CD8-positive, alpha-beta memory T cell (primary cell): Measurements from ENCODE around the gene GPSM1. TPM values are rescaled to one million over a fixed set of nuclear protein-coding genes. Genes with fewer than 3 reads are reported as not detected.

Source experiments
- CTCF ChIA-PET: fragments of 350-600 bp; sonication (Branson Sonifier 250); formaldehyde crosslinking; loops from one replicate; lab custom pipeline; 2021; ENCODE audit warnings: antibody characterized with exemption; lab: Charles Lee
- POLR2A ChIA-PET: fragments of 350-600 bp; sonication (Branson Sonifier 250); formaldehyde crosslinking; loops from one replicate; lab custom pipeline; 2021; ENCODE audit warnings: antibody characterized with exemption; lab: Charles Lee
- DNase-seq, 5 donors: peaks; one replicate each; pipeline versions ENCODE4 v3.0.0 to v3.0.0-alpha.2; 2020 to 2022; ENCODE audit warnings: mixed read lengths in 1 of 5
- H3K27ac ChIP-seq: one replicate; pipeline ENCODE4 v1.7.0; 2013; ENCODE audit warnings: low read depth, mild to moderate bottlenecking, low read length, moderate library complexity
- H3K27me3 ChIP-seq: 2 replicates; pipeline ENCODE4 v1.7.0; 2013; ENCODE audit warnings: low read length, mild to moderate bottlenecking; ENCODE audit not compliant: insufficient read depth, poor library complexity, severe bottlenecking
- H3K36me3 ChIP-seq: 2 replicates; pipeline ENCODE4 v1.7.0; 2013; ENCODE audit warnings: mild to moderate bottlenecking, low read length, moderate library complexity; ENCODE audit not compliant: insufficient read depth
- H3K4me1 ChIP-seq: 2 replicates; pipeline ENCODE4 v1.7.0; 2013; ENCODE audit warnings: mild to moderate bottlenecking, low read length, moderate library complexity; ENCODE audit not compliant: insufficient read depth
- H3K4me3 ChIP-seq: 2 replicates; pipeline ENCODE4 v1.7.0; 2013; ENCODE audit warnings: mild to moderate bottlenecking, low read length
- H3K9me3 ChIP-seq: 2 replicates; pipeline ENCODE4 v1.7.0; 2013; ENCODE audit warnings: mild to moderate bottlenecking, low read length
- H3K27ac Mint-ChIP-seq, 8 donors: one replicate each; pipeline ENCODE4 v1.8.0; 2020 to 2021; ENCODE audit warnings: mixed read lengths in 8 of 8, mild to moderate bottlenecking in 6 of 8, inconsistent platforms in 3 of 8, moderate library complexity in 3 of 8
- H3K27me3 Mint-ChIP-seq, 2 donors: one replicate each; pipeline ENCODE4 v1.8.0; 2020 to 2021; ENCODE audit warnings: mixed read lengths in 2 of 2, mild to moderate bottlenecking in 1 of 2, moderate library complexity in 1 of 2
- H3K36me3 Mint-ChIP-seq, 3 donors: one replicate each; pipeline ENCODE4 v1.8.0; 2020 to 2021; ENCODE audit warnings: mixed read lengths in 3 of 3, inconsistent platforms in 1 of 3, mild to moderate bottlenecking in 1 of 3
- H3K4me1 Mint-ChIP-seq, 3 donors: one replicate each; pipeline ENCODE4 v1.8.0; 2020 to 2021; ENCODE audit warnings: mixed read lengths in 3 of 3, inconsistent platforms in 1 of 3, mild to moderate bottlenecking in 1 of 3
- H3K4me3 Mint-ChIP-seq, 7 donors: one replicate each; pipeline ENCODE4 v1.8.0; 2020 to 2021; ENCODE audit warnings: mixed read lengths in 7 of 7, mild to moderate bottlenecking in 6 of 7, moderate library complexity in 4 of 7, inconsistent platforms in 2 of 7
- H3K9me3 Mint-ChIP-seq, 5 donors: one replicate each; pipeline ENCODE4 v1.8.0; 2020 to 2022; ENCODE audit warnings: mixed read lengths in 5 of 5, mild to moderate bottlenecking in 3 of 5, moderate library complexity in 2 of 5, inconsistent platforms in 1 of 5
- polyA plus RNA-seq: library from polyadenylated mRNA; unstranded; fragments of 300-500 nt; fragmentation: Illumina TruSeq; gene quantifications from one replicate; pipeline ENCODE4 v1.2.3, GENCODE V29; 2021
- total RNA-seq, 2 experiments: library from RNA; stranded (reverse); gene quantifications; one replicate each; pipeline ENCODE4 v1.2.3, GENCODE V29; 2021

Gene GPSM1
- total and polyA plus RNA-seq, 3 experiments from 2014 or later = 1.7 to 7.5 (median 6.8) TPM

GRCh38 chr9:136310273-136311030 is 16.9 kb upstream of the GPSM1 start:
- no peak overlapping the region for H3K27ac ChIP-seq
- Mint-ChIP-seq H3K4me1 (peaks cover 5 to 11% (median 8%) of the 10 kb centered on the region in 3 donors), H3K9me3 (peaks cover 0 to 6% (median 4%) of the 10 kb centered on the region in 5 donors), H3K27me3 (peaks cover 0 to 6% of the 10 kb centered on the region in 2 donors), H3K27ac (no peak overlapping the region), H3K36me3 (peaks cover 0 to 3% (median 0%) of the 10 kb centered on the region in 3 donors), H3K4me3 (no peak overlapping the region)
- no peaks in the 10 kb centered on the region for H3K36me3 ChIP-seq
- no peak overlapping the region for H3K4me3 ChIP-seq
- ChIA-PET CTCF (no interaction called here), POLR2A (no interaction called here)
- DNase-seq = no peak
- no peaks in the 10 kb centered on the region for H3K4me1 ChIP-seq
- H3K27me3 ChIP-seq = no peaks in the 10 kb centered on the region
- H3K9me3 ChIP-seq = peaks cover 9% of the 10 kb centered on the region

- Mint-ChIP-seq H3K4me1 (peaks cover 8 to 16% (median 15%) of the 10 kb centered on the region in 3 donors), H3K4me3 (no peak overlapping the region), H3K36me3 (peaks cover 0 to 7% (median 0%) of the 10 kb centered on the region in 3 donors), H3K27ac (no peak overlapping the region), H3K27me3 (peaks cover 0 to 9% of the 10 kb centered on the region in 2 donors), H3K9me3 (peaks cover 0 to 14% (median 11%) of the 10 kb centered on the region in 5 donors)
- H3K36me3 ChIP-seq = no peaks in the 10 kb centered on the region
- no peak overlapping the region for H3K27ac ChIP-seq
- peaks cover 13% of the 10 kb centered on the region for H3K9me3 ChIP-seq
- ChIA-PET POLR2A (no interaction called here), CTCF (no interaction called here)
- no peak overlapping the region for H3K4me3 ChIP-seq
- no peaks in the 10 kb centered on the region for H3K4me1 ChIP-seq
- DNase-seq = no peak
- no peaks in the 10 kb centered on the region for H3K27me3 ChIP-seq
These were observed 16.0 kb upstream of the GPSM1 start for GRCh38 chr9:136311051-136312008.

- Mint-ChIP-seq H3K36me3 (peaks cover 0 to 7% (median 0%) of the 10 kb centered on the region in 3 donors), H3K4me1 (peaks cover 11 to 18% (median 17%) of the 10 kb centered on the region in 3 donors), H3K27me3 (peaks cover 0 to 12% of the 10 kb centered on the region in 2 donors), H3K4me3 (no peak overlapping the region), H3K27ac (no peak overlapping the region), H3K9me3 (peaks cover 0 to 18% (median 12%) of the 10 kb centered on the region in 5 donors)
- H3K27ac ChIP-seq = no peak overlapping the region
- H3K4me3 ChIP-seq = no peak overlapping the region
- H3K27me3 ChIP-seq = no peaks in the 10 kb centered on the region
- ChIA-PET CTCF (no interaction called here), POLR2A (no interaction called here)
- H3K9me3 ChIP-seq = peaks cover 13% of the 10 kb centered on the region
- DNase-seq = no peak
- H3K4me1 ChIP-seq = no peaks in the 10 kb centered on the region
- H3K36me3 ChIP-seq = no peaks in the 10 kb centered on the region
These were observed 15.3 kb upstream of the GPSM1 start for GRCh38 chr9:136312009-136312375.

GRCh38 chr9:136312436-136312835 is 14.9 kb upstream of the GPSM1 start:
- Histone ChIP-seq H3K36me3 (no peaks in the 10 kb centered on the region), H3K9me3 (peaks cover 13% of the 10 kb centered on the region), H3K27ac (no peak overlapping the region), H3K4me3 (no peak overlapping the region), H3K27me3 (no peaks in the 10 kb centered on the region), H3K4me1 (no peaks in the 10 kb centered on the region)
- Mint-ChIP-seq H3K36me3 (peaks cover 0 to 7% (median 0%) of the 10 kb centered on the region in 3 donors), H3K4me1 (peaks cover 11 to 20% (median 18%) of the 10 kb centered on the region in 3 donors), H3K9me3 (peaks cover 0 to 18% (median 12%) of the 10 kb centered on the region in 5 donors), H3K27me3 (peaks cover 0 to 12% of the 10 kb centered on the region in 2 donors), H3K4me3 (no peak overlapping the region), H3K27ac (no peak overlapping the region)
- ChIA-PET POLR2A (no interaction called here), CTCF (interaction anchor here (0.7 to 1.2 kb wide), 2 partner anchors 11 to 388 kb away, joined by 3 read pairs; no protein-coding TSS in a partner anchor)
- DNase-seq = peak in 3 of 5 donors; percentile 12 to 34 (median 14)

GRCh38 chr9:136313111-136314055 is 14.0 kb upstream of the GPSM1 start:
- peak overlapping the region in 1 of 7 donors; percentile 40 for H3K4me3 Mint-ChIP-seq
- POLR2A ChIA-PET = no interaction called here
- CTCF ChIA-PET = interaction anchor here (0.7 to 1.2 kb wide), 2 partner anchors 10 to 388 kb away, joined by 3 read pairs; no protein-coding TSS in a partner anchor
- H3K9me3 Mint-ChIP-seq = peaks cover 0 to 18% (median 12%) of the 10 kb centered on the region in 5 donors
- H3K36me3 Mint-ChIP-seq = peaks cover 0 to 7% (median 0%) of the 10 kb centered on the region in 3 donors
- Histone ChIP-seq H3K36me3 (no peaks in the 10 kb centered on the region), H3K9me3 (peaks cover 13% of the 10 kb centered on the region), H3K27me3 (no peaks in the 10 kb centered on the region), H3K4me3 (no peak overlapping the region), H3K27ac (no peak overlapping the region), H3K4me1 (no peaks in the 10 kb centered on the region)
- peaks cover 0 to 14% of the 10 kb centered on the region in 2 donors for H3K27me3 Mint-ChIP-seq
- no peak overlapping the region for H3K27ac Mint-ChIP-seq
- H3K4me1 Mint-ChIP-seq = peaks cover 11 to 20% (median 18%) of the 10 kb centered on the region in 3 donors
- DNase-seq = no peak

- no peak overlapping the region for H3K4me3 ChIP-seq
- no peaks in the 10 kb centered on the region for H3K27me3 ChIP-seq
- Mint-ChIP-seq H3K4me3 (peak overlapping the region in 1 of 7 donors; percentile 40), H3K4me1 (peaks cover 11 to 20% (median 18%) of the 10 kb centered on the region in 3 donors), H3K9me3 (peaks cover 0 to 18% (median 12%) of the 10 kb centered on the region in 5 donors), H3K27me3 (peaks cover 0 to 14% of the 10 kb centered on the region in 2 donors), H3K27ac (no peak overlapping the region), H3K36me3 (peaks cover 0 to 7% (median 0%) of the 10 kb centered on the region in 3 donors)
- H3K27ac ChIP-seq = no peak overlapping the region
- H3K4me1 ChIP-seq = no peaks in the 10 kb centered on the region
- ChIA-PET CTCF (no interaction called here), POLR2A (no interaction called here)
- peaks cover 13% of the 10 kb centered on the region for H3K9me3 ChIP-seq
- H3K36me3 ChIP-seq = no peaks in the 10 kb centered on the region
- no peak for DNase-seq
These were observed 13.3 kb upstream of the GPSM1 start for GRCh38 chr9:136314056-136314416.

GRCh38 chr9:136314944-136315343 is 12.4 kb upstream of the GPSM1 start:
- Histone ChIP-seq H3K27me3 (no peaks in the 10 kb centered on the region), H3K4me1 (no peaks in the 10 kb centered on the region), H3K27ac (no peak overlapping the region), H3K36me3 (no peaks in the 10 kb centered on the region), H3K9me3 (peaks cover 13% of the 10 kb centered on the region), H3K4me3 (no peak overlapping the region)
- CTCF ChIA-PET = no interaction called here
- H3K27me3 Mint-ChIP-seq = peaks cover 0 to 14% of the 10 kb centered on the region in 2 donors
- peaks cover 0 to 18% (median 12%) of the 10 kb centered on the region in 5 donors for H3K9me3 Mint-ChIP-seq
- peaks cover 0 to 7% (median 0%) of the 10 kb centered on the region in 3 donors for H3K36me3 Mint-ChIP-seq
- H3K27ac Mint-ChIP-seq = peak overlapping the region in 4 of 8 donors; percentile 25 to 97 (median 64)
- POLR2A ChIA-PET = no interaction called here
- no peak overlapping the region for H3K4me3 Mint-ChIP-seq
- peaks cover 11 to 20% (median 18%) of the 10 kb centered on the region in 3 donors for H3K4me1 Mint-ChIP-seq
- DNase-seq = no peak
